Brain microvascular endothelial cell (primary cell): ENCODE data around the gene RUSC2.

Source experiments
- DNase-seq: peaks from one replicate; pipeline ENCODE4 v3.0.0-alpha.2; 2020
- H3K27ac ChIP-seq: fragments of 250-450 bp; sonication (Bioruptor Pico); 2 replicates; pipeline ENCODE4 v1.5.1; 2020; ENCODE audit warnings: mild to moderate bottlenecking, moderate library complexity
- H3K27me3 ChIP-seq: fragments of 250-450 bp; sonication (Bioruptor Pico); replicated peaks from 2 replicates; pipeline ENCODE4 v1.5.1; 2020; ENCODE audit warnings: mild to moderate bottlenecking
- H3K36me3 ChIP-seq: fragments of 250-450 bp; sonication (Bioruptor Pico); replicated peaks from 2 replicates; pipeline ENCODE4 v1.5.1; 2020; ENCODE audit warnings: mild to moderate bottlenecking
- H3K4me3 ChIP-seq: 2 replicates; pipeline ENCODE4 v1.5.1; 2011; ENCODE audit warnings: low read depth, mild to moderate bottlenecking, control low read depth, low read length, moderate library complexity
- CTCF ChIP-seq: IDR thresholded peaks from 2 replicates; pipeline ENCODE4 v1.5.1; 2011; ENCODE audit warnings: low read depth, mild to moderate bottlenecking, moderate library complexity, low read length, control low read depth, inconsistent platforms; ENCODE audit errors: missing control alignments
- in situ Hi-C: cut with HindIII; loops from 2 replicates; pipeline ENCODE4 v1.10.0; 2017; ENCODE audit warnings: low sequenced_read_pairs, low pct_ligation_motif_present

RUSC2 gene

GRCh38 chr9:35517131-35517530 lies 27.2 kb downstream of the RUSC2 start:
- no peak for TF ChIP-seq CTCF
- H3K27me3 ChIP-seq = no peaks in the 10 kb centered on the region
- peak overlapping the region; percentile 90 for H3K27ac ChIP-seq
- in situ Hi-C loops = no loop called here
- no peaks in the 10 kb centered on the region for H3K36me3 ChIP-seq
- no peak overlapping the region for H3K4me3 ChIP-seq
- DNase-seq = no peak

GRCh38 chr9:35517552-35518224 lies 27.8 kb downstream of the RUSC2 start:
- DNase-seq = no peak
- H3K4me3 ChIP-seq = no peak overlapping the region
- no peaks in the 10 kb centered on the region for H3K27me3 ChIP-seq
- in situ Hi-C loops = no loop called here
- TF ChIP-seq CTCF = no peak
- no peaks in the 10 kb centered on the region for H3K36me3 ChIP-seq
- peak overlapping the region; percentile 90 for H3K27ac ChIP-seq

GRCh38 chr9:35518225-35518821 lies 28.4 kb downstream of the RUSC2 start:
- peak; percentile 88 for DNase-seq
- no peaks in the 10 kb centered on the region for H3K36me3 ChIP-seq
- H3K27me3 ChIP-seq = no peaks in the 10 kb centered on the region
- H3K4me3 ChIP-seq = no peak overlapping the region
- in situ Hi-C loops = no loop called here
- no peak for TF ChIP-seq CTCF
- peak overlapping the region; percentile 90 for H3K27ac ChIP-seq

GRCh38 chr9:35518981-35519679 lies 29.2 kb downstream of the RUSC2 start:
- Histone ChIP-seq H3K27me3 (no peaks in the 10 kb centered on the region), H3K4me3 (no peak overlapping the region), H3K27ac (peak overlapping the region; percentile 90), H3K36me3 (no peaks in the 10 kb centered on the region)
- no peak for TF ChIP-seq CTCF
- DNase-seq = peak; percentile 27
- in situ Hi-C loops = no loop called here

GRCh38 chr9:35519692-35520363 lies 29.9 kb downstream of the RUSC2 start:
- no peak for DNase-seq
- Histone ChIP-seq H3K27ac (peak overlapping the region; percentile 90), H3K4me3 (no peak overlapping the region), H3K36me3 (no peaks in the 10 kb centered on the region), H3K27me3 (no peaks in the 10 kb centered on the region)
- in situ Hi-C loops = no loop called here
- TF ChIP-seq CTCF = no peak
